ENCODE measurements around the gene ZBTB7B. TPM values are rescaled to one million over a fixed set of nuclear protein-coding genes. Genes with fewer than 3 reads are reported as not detected.

Gene ZBTB7B
- total and polyA plus RNA-seq, 9 of the 15 experiments (the other 6 are each of a cell fraction or from before 2014, with no cell fraction given) = 0.04 to 46.5 (median 15.2) TPM

DNA sequence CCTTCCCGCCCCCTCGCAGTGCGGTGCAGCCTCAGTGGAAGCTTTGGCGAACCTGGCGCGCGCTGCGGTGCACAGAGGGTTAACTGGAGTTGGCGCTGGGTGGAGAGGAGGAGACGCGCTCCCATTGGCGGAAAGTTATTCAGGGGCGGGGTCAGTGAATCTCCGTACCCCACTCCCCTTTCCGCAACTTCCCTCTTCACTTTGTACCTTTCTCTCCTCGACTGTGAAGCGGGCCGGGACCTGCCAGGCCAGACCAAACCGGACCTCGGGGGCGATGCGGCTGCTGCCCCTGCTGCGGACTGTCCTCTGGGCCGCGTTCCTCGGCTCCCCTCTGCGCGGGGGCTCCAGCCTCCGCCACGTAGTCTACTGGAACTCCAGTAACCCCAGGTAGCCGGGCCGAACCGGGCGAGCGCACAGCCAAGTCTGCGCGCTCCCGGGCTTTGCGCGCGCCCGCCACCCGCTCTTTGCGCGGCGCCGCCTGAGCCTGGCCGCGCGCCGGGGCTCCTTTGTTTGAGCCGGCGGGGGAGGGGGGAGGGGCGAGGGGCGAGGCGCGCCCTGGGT, 61.0 kb downstream of the ZBTB7B start, which contains the start of gene EFNA4 (continued):
- TF ChIP-seq ETS1 (conservative IDR thresholded peaks at IDR 0.05; ENCODE audit: control insufficient read depth, low read depth, low read length) (no peak), GATAD2B (IDR thresholded peaks at IDR 0.05; ENCODE audit: borderline replicate concordance) (no peak), BRCA1 (IDR thresholded peaks at IDR 0.05) (no peak), BRCA1 (CRISPR knock-in tag; IDR thresholded peaks at IDR 0.05) (no peak), CTCFL (IDR thresholded peaks at IDR 0.05; ENCODE audit: borderline replicate concordance, insufficient read depth, low read depth, low read length, poor library complexity, severe bottlenecking) (no peak), SREBF2 (CRISPR knock-in tag; IDR thresholded peaks at IDR 0.05) (no peak), ZNF77 (CRISPR knock-in tag; IDR thresholded peaks at IDR 0.05) (no peak), SMAD2 (IDR thresholded peaks at IDR 0.05; ENCODE audit: low read depth, low read length) (no peak), ZNF696 (CRISPR knock-in tag; conservative IDR thresholded peaks at IDR 0.05) (no peak), ZNF23 (CRISPR knock-in tag; IDR thresholded peaks at IDR 0.05) (no peak), SRF (CRISPR knock-in tag; IDR thresholded peaks at IDR 0.05) (0 out of 4 replicates have a peak, but pooled peaks of 1 of the 2 experiments have one; percentile 15), ZNF41 (CRISPR knock-in tag; conservative IDR thresholded peaks at IDR 0.05) (no peak), IRF9 (tag; IDR thresholded peaks at IDR 0.05) (no peak)
- TF ChIP-seq, protein P1, sequence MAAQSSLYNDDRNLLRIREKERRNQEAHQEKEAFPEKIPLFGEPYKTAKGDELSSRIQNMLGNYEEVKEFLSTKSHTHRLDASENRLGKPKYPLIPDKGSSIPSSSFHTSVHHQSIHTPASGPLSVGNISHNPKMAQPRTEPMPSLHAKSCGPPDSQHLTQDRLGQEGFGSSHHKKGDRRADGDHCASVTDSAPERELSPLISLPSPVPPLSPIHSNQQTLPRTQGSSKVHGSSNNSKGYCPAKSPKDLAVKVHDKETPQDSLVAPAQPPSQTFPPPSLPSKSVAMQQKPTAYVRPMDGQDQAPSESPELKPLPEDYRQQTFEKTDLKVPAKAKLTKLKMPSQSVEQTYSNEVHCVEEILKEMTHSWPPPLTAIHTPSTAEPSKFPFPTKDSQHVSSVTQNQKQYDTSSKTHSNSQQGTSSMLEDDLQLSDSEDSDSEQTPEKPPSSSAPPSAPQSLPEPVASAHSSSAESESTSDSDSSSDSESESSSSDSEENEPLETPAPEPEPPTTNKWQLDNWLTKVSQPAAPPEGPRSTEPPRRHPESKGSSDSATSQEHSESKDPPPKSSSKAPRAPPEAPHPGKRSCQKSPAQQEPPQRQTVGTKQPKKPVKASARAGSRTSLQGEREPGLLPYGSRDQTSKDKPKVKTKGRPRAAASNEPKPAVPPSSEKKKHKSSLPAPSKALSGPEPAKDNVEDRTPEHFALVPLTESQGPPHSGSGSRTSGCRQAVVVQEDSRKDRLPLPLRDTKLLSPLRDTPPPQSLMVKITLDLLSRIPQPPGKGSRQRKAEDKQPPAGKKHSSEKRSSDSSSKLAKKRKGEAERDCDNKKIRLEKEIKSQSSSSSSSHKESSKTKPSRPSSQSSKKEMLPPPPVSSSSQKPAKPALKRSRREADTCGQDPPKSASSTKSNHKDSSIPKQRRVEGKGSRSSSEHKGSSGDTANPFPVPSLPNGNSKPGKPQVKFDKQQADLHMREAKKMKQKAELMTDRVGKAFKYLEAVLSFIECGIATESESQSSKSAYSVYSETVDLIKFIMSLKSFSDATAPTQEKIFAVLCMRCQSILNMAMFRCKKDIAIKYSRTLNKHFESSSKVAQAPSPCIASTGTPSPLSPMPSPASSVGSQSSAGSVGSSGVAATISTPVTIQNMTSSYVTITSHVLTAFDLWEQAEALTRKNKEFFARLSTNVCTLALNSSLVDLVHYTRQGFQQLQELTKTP (IDR thresholded peaks at IDR 0.05; ENCODE audit: low read depth in 1 of 2, partially characterized antibody in 2 of 2) = no peak
- TF ChIP-seq, protein P2, sequence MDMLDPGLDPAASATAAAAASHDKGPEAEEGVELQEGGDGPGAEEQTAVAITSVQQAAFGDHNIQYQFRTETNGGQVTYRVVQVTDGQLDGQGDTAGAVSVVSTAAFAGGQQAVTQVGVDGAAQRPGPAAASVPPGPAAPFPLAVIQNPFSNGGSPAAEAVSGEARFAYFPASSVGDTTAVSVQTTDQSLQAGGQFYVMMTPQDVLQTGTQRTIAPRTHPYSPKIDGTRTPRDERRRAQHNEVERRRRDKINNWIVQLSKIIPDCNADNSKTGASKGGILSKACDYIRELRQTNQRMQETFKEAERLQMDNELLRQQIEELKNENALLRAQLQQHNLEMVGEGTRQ (CRISPR knock-in tag; IDR thresholded peaks at IDR 0.05) = no peak
- TF ChIP-seq, protein P3, sequence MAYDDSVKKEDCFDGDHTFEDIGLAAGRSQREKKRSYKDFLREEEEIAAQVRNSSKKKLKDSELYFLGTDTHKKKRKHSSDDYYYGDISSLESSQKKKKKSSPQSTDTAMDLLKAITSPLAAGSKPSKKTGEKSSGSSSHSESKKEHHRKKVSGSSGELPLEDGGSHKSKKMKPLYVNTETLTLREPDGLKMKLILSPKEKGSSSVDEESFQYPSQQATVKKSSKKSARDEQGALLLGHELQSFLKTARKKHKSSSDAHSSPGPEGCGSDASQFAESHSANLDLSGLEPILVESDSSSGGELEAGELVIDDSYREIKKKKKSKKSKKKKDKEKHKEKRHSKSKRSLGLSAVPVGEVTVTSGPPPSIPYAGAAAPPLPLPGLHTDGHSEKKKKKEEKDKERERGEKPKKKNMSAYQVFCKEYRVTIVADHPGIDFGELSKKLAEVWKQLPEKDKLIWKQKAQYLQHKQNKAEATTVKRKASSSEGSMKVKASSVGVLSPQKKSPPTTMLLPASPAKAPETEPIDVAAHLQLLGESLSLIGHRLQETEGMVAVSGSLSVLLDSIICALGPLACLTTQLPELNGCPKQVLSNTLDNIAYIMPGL (CRISPR knock-in tag; IDR thresholded peaks at IDR 0.05) = 0 out of 2 replicates have a peak, but pooled peaks have one; percentile 27

Measured in K562 (cell line).